Tibial artery (tissue), 4 donors: ENCODE data around the gene ORMDL1.

Experiments
- DNase-seq, 2 donors: peaks; one replicate each; pipeline ENCODE4 v3.0.0-alpha.2; 2019
- H3K27ac ChIP-seq, 2 donors: fragments of 200-600 bp; sonication (generic) in 1 of 2; 1 replicate in 1 of 2; 2 replicates in 1 of 2; pipeline ENCODE4 v1.5.1; 2018 to 2019; ENCODE audit warnings: mild to moderate bottlenecking in 1 of 2
- H3K27me3 ChIP-seq, 2 donors: fragments of 200-600 bp; sonication (generic) in 1 of 2; one replicate each; pipeline versions ENCODE4 v1.5.1 to v1.6.0; 2016 to 2019
- H3K36me3 ChIP-seq, 3 donors: fragments of 200-600 bp; sonication (generic) in 2 of 3; one replicate each; pipeline ENCODE4 v1.5.1; 2016 to 2019; ENCODE audit warnings: mild to moderate bottlenecking in 2 of 3
- H3K4me1 ChIP-seq, 4 donors: fragments of 200-600 bp; sonication (generic) in 2 of 4; 1 replicate in 3 of 4; 2 replicates in 1 of 4; pipeline ENCODE4 v1.5.1; 2016 to 2019
- H3K4me3 ChIP-seq, 2 donors: fragments of 200-600 bp; sonication (generic) in 1 of 2; 1 replicate in 1 of 2; 2 replicates in 1 of 2; pipeline ENCODE4 v1.5.1; 2018 to 2019; ENCODE audit warnings: mild to moderate bottlenecking in 2 of 2
- H3K9me3 ChIP-seq, 3 donors: fragments of 200-600 bp; sonication (generic) in 1 of 3; one replicate each; pipeline ENCODE4 v1.5.1; 2016 to 2019
- CTCF ChIP-seq, 2 experiments: fragments of 200-600 bp in 1 of 2; fragments of 450-650 bp in 1 of 2; IDR thresholded peaks; one replicate each; pipeline ENCODE4 v1.5.1; 2017 to 2019; ENCODE audit warnings: antibody characterized with exemption in 2 of 2, mild to moderate bottlenecking in 1 of 2, moderate library complexity in 1 of 2
- intact Hi-C: fragments of 100-400 bp; cut with DNase I; formaldehyde crosslinking; loops from one replicate; pipeline ENCODE4 v1.15.0; 2023; ENCODE audit warnings: low total_unique reads

ORMDL1 gene

DNA sequence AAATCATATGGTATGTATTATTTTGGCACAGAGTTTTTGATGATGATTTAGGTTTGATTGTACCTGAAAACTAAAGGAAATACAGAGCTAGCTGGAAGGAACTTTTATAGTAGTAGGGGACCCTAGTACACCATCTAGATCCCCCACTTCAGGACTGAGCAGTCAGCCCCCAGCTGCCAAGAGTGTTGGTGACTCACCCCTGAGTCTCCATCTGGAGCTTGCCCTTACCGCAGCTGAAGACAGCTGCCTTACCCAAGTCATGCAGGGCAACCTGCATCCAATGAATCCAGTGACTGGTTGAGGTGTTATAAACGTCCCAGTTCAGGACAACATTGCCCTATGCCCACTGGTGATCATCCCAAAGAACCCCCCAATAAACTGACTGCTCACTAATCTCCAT lies 15.4 kb upstream of the ORMDL1 start:
- DNase-seq: no peak
- no peak overlapping the region for H3K4me3 ChIP-seq
- no peaks in the 10 kb centered on the region for H3K9me3 ChIP-seq
- no peaks in the 10 kb centered on the region for H3K27me3 ChIP-seq
- H3K4me1 ChIP-seq: no peaks in the 10 kb centered on the region
- peaks cover 18 to 34% (median 25%) of the 10 kb centered on the region in 3 donors for H3K36me3 ChIP-seq
- H3K27ac ChIP-seq: no peak overlapping the region
- intact Hi-C loops: no loop called here
- no peak for TF ChIP-seq CTCF (IDR thresholded peaks at IDR 0.05)

DNA sequence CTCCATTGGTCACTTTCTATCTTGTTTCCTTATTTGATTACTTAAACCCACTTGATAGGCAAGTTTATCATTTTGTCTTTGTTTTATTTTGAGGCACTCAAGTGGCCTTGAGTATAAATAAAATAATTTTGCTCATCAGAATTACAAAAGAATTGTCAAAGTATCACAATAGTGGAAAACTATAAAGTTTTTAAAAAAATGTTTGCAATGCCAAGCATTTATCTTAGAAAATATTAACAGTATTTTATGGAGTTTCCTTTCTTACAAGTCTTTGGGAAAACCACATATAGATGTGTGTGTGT lies 14.8 kb upstream of the ORMDL1 start:
- H3K36me3 ChIP-seq: peaks cover 18 to 37% (median 30%) of the 10 kb centered on the region in 3 donors
- intact Hi-C loops: no loop called here
- no peaks in the 10 kb centered on the region for H3K9me3 ChIP-seq
- H3K27me3 ChIP-seq: no peaks in the 10 kb centered on the region
- no peak for DNase-seq
- no peak for TF ChIP-seq CTCF (IDR thresholded peaks at IDR 0.05)
- H3K4me3 ChIP-seq: no peak overlapping the region
- H3K27ac ChIP-seq: no peak overlapping the region
- H3K4me1 ChIP-seq: no peaks in the 10 kb centered on the region

DNA sequence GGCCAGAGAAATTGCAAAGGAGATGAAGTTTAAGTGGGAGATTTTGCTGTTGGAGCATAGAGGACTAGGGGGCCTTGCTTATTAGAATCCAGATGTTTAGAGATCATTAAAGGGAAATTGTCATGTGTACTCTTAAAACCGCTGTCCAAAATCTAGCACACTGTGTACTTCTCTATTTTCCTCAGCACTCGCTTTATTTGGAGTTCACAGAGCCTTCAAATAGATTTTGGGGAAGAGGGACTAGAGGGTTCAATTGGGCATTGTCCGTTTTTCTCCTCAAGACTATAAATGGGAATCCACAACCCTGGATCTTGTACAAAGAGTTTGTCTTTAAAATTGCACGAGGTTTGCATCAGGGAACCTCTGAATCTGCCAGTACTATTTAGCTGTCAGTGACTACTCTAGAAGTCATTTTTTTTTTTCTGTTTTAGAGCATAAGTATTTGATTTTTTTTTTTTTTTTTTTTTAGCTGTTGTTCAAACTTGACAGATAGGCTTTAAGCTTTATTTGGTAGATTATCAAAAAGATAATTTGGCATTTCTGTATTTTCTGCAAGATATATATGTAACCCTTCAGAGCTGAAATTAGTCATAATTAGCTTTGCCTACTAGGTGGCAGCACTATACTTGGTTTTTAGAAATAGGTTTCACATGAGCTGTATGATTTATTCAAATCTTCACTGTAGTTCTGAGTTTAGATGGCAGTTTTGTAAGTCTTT lies 14.3 kb upstream of the ORMDL1 start:
- no peak overlapping the region for H3K27ac ChIP-seq
- intact Hi-C loops: no loop called here

GRCh38 chr2:189797902-189798301 lies 13.8 kb upstream of the ORMDL1 start:
- intact Hi-C loops: no loop called here
- H3K4me1 ChIP-seq: no peaks in the 10 kb centered on the region
- DNase-seq: no peak
- no peak for TF ChIP-seq CTCF (IDR thresholded peaks at IDR 0.05)
- H3K27ac ChIP-seq: no peak overlapping the region
- no peak overlapping the region for H3K4me3 ChIP-seq
- peaks cover 18 to 44% (median 40%) of the 10 kb centered on the region in 3 donors for H3K36me3 ChIP-seq
- H3K9me3 ChIP-seq: no peaks in the 10 kb centered on the region
- H3K27me3 ChIP-seq: no peaks in the 10 kb centered on the region

More for the DNA sequence above, 14.3 kb upstream of the ORMDL1 start:
- Histone ChIP-seq H3K27me3 (no peaks in the 10 kb centered on the region), H3K9me3 (no peaks in the 10 kb centered on the region), H3K36me3 (peaks cover 18 to 40% (median 36%) of the 10 kb centered on the region in 3 donors), H3K4me3 (no peak overlapping the region), H3K4me1 (no peaks in the 10 kb centered on the region)
- no peak for DNase-seq
- peak; percentile 13 to 31 for TF ChIP-seq CTCF (IDR thresholded peaks at IDR 0.05)

DNA sequence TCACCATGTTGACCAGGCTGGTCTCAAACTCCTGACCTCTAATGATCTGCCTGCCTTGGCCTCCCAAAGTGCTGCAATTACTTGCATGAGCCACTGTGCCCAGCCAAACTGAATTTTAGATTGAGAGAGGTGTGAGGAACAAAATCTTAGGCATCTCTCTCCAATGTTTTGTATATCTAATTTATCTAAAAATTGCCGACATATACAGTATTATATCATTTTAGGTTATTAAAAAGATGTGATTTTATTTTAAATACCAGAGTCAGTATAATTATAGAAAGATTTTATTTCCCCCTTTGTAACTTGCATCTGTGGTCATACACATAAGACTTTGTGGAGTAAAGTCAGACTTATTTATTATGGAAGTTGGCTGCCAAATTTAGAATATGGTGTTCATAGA lies 10.2 kb upstream of the ORMDL1 start:
- peaks cover 27 to 45% (median 41%) of the 10 kb centered on the region in 3 donors for H3K36me3 ChIP-seq
- no peak for TF ChIP-seq CTCF (IDR thresholded peaks at IDR 0.05)
- intact Hi-C loops: no loop called here
- H3K4me3 ChIP-seq: no peak overlapping the region
- H3K27ac ChIP-seq: no peak overlapping the region
- no peaks in the 10 kb centered on the region for H3K27me3 ChIP-seq
- H3K9me3 ChIP-seq: no peaks in the 10 kb centered on the region
- H3K4me1 ChIP-seq: no peaks in the 10 kb centered on the region
- DNase-seq: no peak
